Transverse colon (tissue), 4 donors: ENCODE measurements around the gene PACRG. TPM values are rescaled to one million over a fixed set of nuclear protein-coding genes. Genes with fewer than 3 reads are reported as not detected.

ENCODE experiments used
- DNase-seq: peaks from one replicate; pipeline ENCODE4 v3.0.0-alpha.2; 2019
- H3K27ac ChIP-seq, 4 donors: fragments of 200-600 bp; sonication (generic); 2 replicates each; pipeline ENCODE4 v1.5.1; 2016 to 2018; ENCODE audit warnings: inconsistent platforms in 4 of 4
- H3K27me3 ChIP-seq: fragments of 200-600 bp; sonication (generic); 2 replicates; pipeline ENCODE4 v1.5.1; 2017; ENCODE audit warnings: inconsistent platforms
- H3K36me3 ChIP-seq, 4 donors: fragments of 200-600 bp; sonication (generic); 2 replicates each; pipeline ENCODE4 v1.5.1; 2017 to 2019; ENCODE audit warnings: inconsistent platforms in 4 of 4
- H3K4me1 ChIP-seq, 4 donors: fragments of 200-600 bp; sonication (generic); 2 replicates each; pipeline ENCODE4 v1.5.1; 2017 to 2020; ENCODE audit warnings: inconsistent platforms in 4 of 4
- H3K4me3 ChIP-seq, 4 donors: fragments of 200-600 bp; sonication (generic); 1 replicate in 1 of 4; 2 replicates in 3 of 4; pipeline versions ENCODE4 v1.5.1 to v1.6.1; 2017 to 2019; ENCODE audit warnings: inconsistent platforms in 4 of 4
- H3K9me3 ChIP-seq, 2 donors: fragments of 200-600 bp; sonication (generic); 2 replicates each; pipeline ENCODE4 v1.5.1; 2017 to 2019; ENCODE audit warnings: inconsistent platforms in 2 of 2
- EP300 ChIP-seq: sonication (generic); formaldehyde crosslinking; IDR thresholded peaks from one replicate; pipeline ENCODE4 v1.6.1; 2017; ENCODE audit warnings: antibody characterized with exemption, low read depth
- POLR2A ChIP-seq: fragments of 450-650 bp; IDR thresholded peaks from one replicate; pipeline ENCODE4 v1.6.1; 2016; ENCODE audit warnings: antibody characterized with exemption, mild to moderate bottlenecking, moderate library complexity
- POLR2AphosphoS5 ChIP-seq, 3 donors: sonication (generic); formaldehyde crosslinking; IDR thresholded peaks; one replicate each; pipeline ENCODE4 v1.6.1; 2016; ENCODE audit warnings: antibody characterized with exemption in 3 of 3
- WGBS, 2 donors: methylation state at CpG; one replicate each; pipeline ENCODE4 v1.1.5; 2018; ENCODE audit warnings: low coverage in 1 of 2; 5-methylcytosine and 5-hydroxymethylcytosine counted together
- in situ Hi-C, 4 donors: fragments of 200-750 bp; cut with MboI; loops; one replicate each; pipeline versions ENCODE4 v1.15.0 to v1.15.1; 2017; ENCODE audit warnings: low sequenced_read_pairs in 3 of 4, low pct_ligation_motif_present in 1 of 4, low pct_unique_long_range_greater_than_20kb in 1 of 4
- intact Hi-C: fragments of 100-400 bp; cut with DNase I; formaldehyde crosslinking; loops from one replicate; pipeline ENCODE4 v1.15.1; 2023; ENCODE audit warnings: low total_unique reads
- total RNA-seq, 4 donors: library from RNA; depleted of rRNA; stranded (reverse); fragments of >200 nt; gene quantifications; one replicate each; pipeline ENCODE4 v1.1.0, GENCODE V29; 2016
- TF ChIP-seq, protein P1 (sequence below), 5 experiments: fragments of 200-600 bp in 3 of 5; fragments of 450-650 bp in 2 of 5; sonication (generic) in 3 of 5; IDR thresholded peaks; 1 replicate in 2 of 5; 2 replicates in 3 of 5; pipeline ENCODE4 v1.5.1; 2016 to 2017; ENCODE audit warnings: antibody characterized with exemption in 5 of 5, inconsistent platforms in 3 of 5, mild to moderate bottlenecking in 2 of 5, moderate library complexity in 1 of 5

The PACRG gene
- total RNA-seq, 4 donors from 2014 or later = 1.2 to 13.8 (median 1.4) TPM; not detected in 1

DNA sequence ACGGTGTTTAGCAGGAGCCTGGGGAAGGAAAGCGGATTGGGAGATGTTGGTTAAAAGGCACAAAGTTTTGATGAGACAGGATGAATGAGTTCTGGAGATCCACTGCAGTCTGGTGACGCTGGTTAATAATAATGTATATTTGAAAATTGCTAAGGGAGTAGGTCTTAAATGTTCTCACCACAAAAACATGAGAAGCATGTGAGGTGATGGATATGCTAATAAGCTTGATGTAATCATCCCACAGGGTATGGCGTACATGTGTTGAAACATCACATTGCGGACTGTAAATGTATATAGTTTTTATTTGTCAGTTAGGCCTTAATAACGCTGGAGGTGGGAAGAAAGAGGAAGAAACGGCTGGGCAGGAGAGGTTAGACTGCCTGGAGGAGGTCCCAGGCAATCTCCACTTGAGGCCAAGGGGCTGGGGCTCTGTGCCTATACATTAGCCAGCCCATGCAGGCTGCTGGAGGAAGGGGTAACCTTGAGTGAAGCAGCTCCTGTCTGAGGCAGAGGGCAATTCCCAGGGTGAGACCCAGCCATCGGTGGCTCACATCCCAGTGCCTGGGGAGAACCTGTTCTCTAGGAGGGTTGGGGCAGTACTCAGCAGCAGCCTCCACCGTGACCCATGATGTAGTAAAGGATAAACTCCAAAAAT, 498.5 kb downstream of the PACRG start:
- Histone ChIP-seq H3K27me3 (no peaks in the 10 kb centered on the region), H3K36me3 (no peaks in the 10 kb centered on the region), H3K9me3 (no peaks in the 10 kb centered on the region), H3K4me1 (no peaks in the 10 kb centered on the region), H3K27ac (no peak overlapping the region), H3K4me3 (no peak overlapping the region)
- no peak for TF ChIP-seq EP300
- no peak for TF ChIP-seq POLR2A
- TF ChIP-seq, protein P1, sequence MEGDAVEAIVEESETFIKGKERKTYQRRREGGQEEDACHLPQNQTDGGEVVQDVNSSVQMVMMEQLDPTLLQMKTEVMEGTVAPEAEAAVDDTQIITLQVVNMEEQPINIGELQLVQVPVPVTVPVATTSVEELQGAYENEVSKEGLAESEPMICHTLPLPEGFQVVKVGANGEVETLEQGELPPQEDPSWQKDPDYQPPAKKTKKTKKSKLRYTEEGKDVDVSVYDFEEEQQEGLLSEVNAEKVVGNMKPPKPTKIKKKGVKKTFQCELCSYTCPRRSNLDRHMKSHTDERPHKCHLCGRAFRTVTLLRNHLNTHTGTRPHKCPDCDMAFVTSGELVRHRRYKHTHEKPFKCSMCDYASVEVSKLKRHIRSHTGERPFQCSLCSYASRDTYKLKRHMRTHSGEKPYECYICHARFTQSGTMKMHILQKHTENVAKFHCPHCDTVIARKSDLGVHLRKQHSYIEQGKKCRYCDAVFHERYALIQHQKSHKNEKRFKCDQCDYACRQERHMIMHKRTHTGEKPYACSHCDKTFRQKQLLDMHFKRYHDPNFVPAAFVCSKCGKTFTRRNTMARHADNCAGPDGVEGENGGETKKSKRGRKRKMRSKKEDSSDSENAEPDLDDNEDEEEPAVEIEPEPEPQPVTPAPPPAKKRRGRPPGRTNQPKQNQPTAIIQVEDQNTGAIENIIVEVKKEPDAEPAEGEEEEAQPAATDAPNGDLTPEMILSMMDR (IDR thresholded peaks at IDR 0.05) = no peak
- TF ChIP-seq POLR2AphosphoS5 (IDR thresholded peaks at IDR 0.05) = no peak
- in situ Hi-C loops = no loop called here
- no peak for DNase-seq
- intact Hi-C loops = no loop called here
- WGBS, 2 donors = 85% methylated on average over 7 to 8 of the region's 9 CpGs

DNA sequence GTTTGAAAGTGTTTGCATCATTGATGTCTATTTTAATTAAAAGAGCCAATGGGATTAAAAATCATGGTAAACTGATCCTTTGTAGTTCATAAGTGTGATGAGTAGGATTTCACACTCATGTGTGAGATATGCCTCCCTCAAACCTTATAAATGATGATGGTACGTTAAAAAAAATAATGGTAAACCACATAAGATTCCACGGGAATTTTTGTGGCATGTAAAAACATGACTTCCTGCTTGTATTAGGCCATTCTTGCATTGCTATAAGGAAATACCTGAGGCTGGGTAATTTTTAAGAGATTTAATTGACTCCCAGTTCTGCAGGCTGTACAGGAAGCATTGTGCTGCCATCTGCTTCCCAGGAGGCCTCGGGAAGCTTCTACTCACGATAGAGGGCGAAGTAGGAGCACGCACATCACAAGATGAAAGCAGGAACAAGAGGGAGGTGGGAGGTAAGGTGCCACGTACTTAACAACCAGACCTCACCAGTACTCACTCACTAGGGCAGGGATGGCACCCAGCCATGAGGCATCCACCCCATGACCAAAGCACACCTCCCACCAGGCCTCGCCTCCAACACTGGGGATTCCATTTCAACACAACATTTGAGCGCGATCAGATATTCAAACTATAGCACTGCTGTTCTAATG, 499.2 kb downstream of the PACRG start:
- Histone ChIP-seq H3K36me3 (no peaks in the 10 kb centered on the region), H3K9me3 (no peaks in the 10 kb centered on the region), H3K27me3 (no peaks in the 10 kb centered on the region), H3K27ac (no peak overlapping the region), H3K4me3 (no peak overlapping the region), H3K4me1 (no peaks in the 10 kb centered on the region)
- TF ChIP-seq EP300 = no peak
- TF ChIP-seq, protein P1 (IDR thresholded peaks at IDR 0.05) = no peak
- intact Hi-C loops = no loop called here
- in situ Hi-C loops = no loop called here
- 89 to 100% methylated on average over 2 to 10 of the region's 10 CpGs for WGBS, 2 donors
- no peak for DNase-seq

- no peak for DNase-seq
- no peak overlapping the region for H3K27ac ChIP-seq
- TF ChIP-seq EP300 = no peak
- TF ChIP-seq, protein P1 (IDR thresholded peaks at IDR 0.05) = no peak
- no peaks in the 10 kb centered on the region for H3K9me3 ChIP-seq
- 83 to 100% methylated on average over 1 of the region's 1 CpG for WGBS, 2 donors
- intact Hi-C loops = no loop called here
- no peaks in the 10 kb centered on the region for H3K27me3 ChIP-seq
- no peaks in the 10 kb centered on the region for H3K36me3 ChIP-seq
- no peaks in the 10 kb centered on the region for H3K4me1 ChIP-seq
- in situ Hi-C loops = no loop called here
- H3K4me3 ChIP-seq = no peak overlapping the region
Observed at GRCh38 chr6:163228041-163228440, 500.3 kb downstream of the PACRG start.

DNA sequence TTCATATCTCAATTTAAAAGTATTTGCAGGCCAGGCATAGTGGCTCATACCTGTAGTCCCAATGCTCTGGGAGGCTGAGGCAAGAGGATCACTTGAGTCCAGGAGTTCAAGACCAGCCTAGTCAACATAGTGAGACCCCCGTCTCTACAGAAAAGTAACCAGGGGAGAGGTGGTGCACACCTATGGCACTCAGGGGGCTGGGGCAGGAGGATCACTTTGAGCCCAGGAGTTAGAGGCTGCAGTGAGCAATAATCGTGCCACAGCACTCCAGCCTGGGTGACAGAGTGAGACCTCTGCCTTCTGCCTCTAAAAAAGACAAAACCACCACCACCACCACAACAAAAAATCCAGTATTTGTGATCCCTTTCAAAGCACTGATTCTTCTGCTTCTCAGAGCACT, 501.3 kb downstream of the PACRG start:
- no peak for DNase-seq
- no peak overlapping the region for H3K27ac ChIP-seq

More for the DNA sequence above, 501.3 kb downstream of the PACRG start:
- no peak for TF ChIP-seq POLR2A
- no peak for TF ChIP-seq EP300
- TF ChIP-seq POLR2AphosphoS5 (IDR thresholded peaks at IDR 0.05) = no peak
- TF ChIP-seq, protein P1 (IDR thresholded peaks at IDR 0.05) = no peak
- in situ Hi-C loops = no loop called here
- no peak overlapping the region for H3K4me3 ChIP-seq
- H3K36me3 ChIP-seq = no peaks in the 10 kb centered on the region
- H3K4me1 ChIP-seq = no peaks in the 10 kb centered on the region
- H3K9me3 ChIP-seq = no peaks in the 10 kb centered on the region
- 66% methylated on average over 2 of the region's 2 CpGs; no CpG with 5 or more reads in 1 of the 2 donors for WGBS, 2 donors
- intact Hi-C loops = no loop called here
- no peaks in the 10 kb centered on the region for H3K27me3 ChIP-seq
